Mesendoderm (in vitro differentiated cells): ENCODE measurements around the gene CD27.
A peak's percentile ranks its signal among the peaks of the same experiment; 100 is the strongest.

ENCODE experiments used
- DNase-seq: peaks from one replicate; pipeline ENCODE4 v3.0.0; 2013
- H2AK5ac ChIP-seq: 2 replicates; pipeline ENCODE4 v1.6.1; 2013; ENCODE audit warnings: low read length, inconsistent platforms
- H2BK120ac ChIP-seq: 2 replicates; pipeline ENCODE4 v1.6.1; 2013; ENCODE audit warnings: low read depth, mild to moderate bottlenecking, low read length, moderate library complexity, mixed read lengths
- H2BK15ac ChIP-seq: replicated peaks from 2 replicates; pipeline ENCODE4 v1.6.1; 2013; ENCODE audit warnings: low read depth, mild to moderate bottlenecking, moderate library complexity
- H2BK5ac ChIP-seq: 2 replicates; pipeline ENCODE4 v1.6.1; 2013; ENCODE audit warnings: low read length, inconsistent platforms
- H3K18ac ChIP-seq: 2 replicates; pipeline ENCODE4 v1.6.1; 2013; ENCODE audit warnings: mild to moderate bottlenecking, low read length, mixed read lengths
- H3K23ac ChIP-seq: one replicate; pipeline ENCODE4 v1.6.1; 2013; ENCODE audit warnings: low read length
- H3K27ac ChIP-seq: 2 replicates; pipeline ENCODE4 v1.5.1; 2013; ENCODE audit warnings: low read depth, mild to moderate bottlenecking, inconsistent platforms, low read length, moderate library complexity
- H3K27me3 ChIP-seq: 2 replicates; pipeline ENCODE4 v1.6.1; 2013; ENCODE audit warnings: low read length, control low read depth, mild to moderate bottlenecking, inconsistent platforms; ENCODE audit not compliant: insufficient read depth, poor library complexity
- H3K36me3 ChIP-seq: 2 replicates; pipeline ENCODE4 v1.6.1; 2013; ENCODE audit warnings: low read length, inconsistent platforms; ENCODE audit not compliant: control insufficient read depth, insufficient read depth
- H3K4ac ChIP-seq: one replicate; pipeline ENCODE4 v1.6.1; 2013; ENCODE audit warnings: low read depth, mild to moderate bottlenecking, low read length, moderate library complexity
- H3K4me1 ChIP-seq: 2 replicates; pipeline ENCODE4 v1.6.1; 2013; ENCODE audit warnings: low read depth, low read length, inconsistent platforms; ENCODE audit not compliant: control insufficient read depth
- H3K4me2 ChIP-seq: 2 replicates; pipeline ENCODE4 v1.6.1; 2013; ENCODE audit warnings: low read length
- H3K4me3 ChIP-seq: 2 replicates; pipeline ENCODE4 v1.5.1; 2013; ENCODE audit warnings: mild to moderate bottlenecking, low read length
- H3K56ac ChIP-seq: one replicate; pipeline ENCODE4 v1.6.1; 2013; ENCODE audit warnings: low read length
- H3K79me1 ChIP-seq: 2 replicates; pipeline ENCODE4 v1.6.1; 2013; ENCODE audit warnings: low read length, inconsistent platforms
- H3K79me2 ChIP-seq: 2 replicates; pipeline ENCODE4 v1.6.1; 2013; ENCODE audit warnings: mild to moderate bottlenecking, low read length; ENCODE audit not compliant: control insufficient read depth, insufficient read depth
- H3K9ac ChIP-seq: 2 replicates; pipeline ENCODE4 v1.6.1; 2013; ENCODE audit warnings: low read length, inconsistent platforms
- H4K5ac ChIP-seq: one replicate; pipeline ENCODE4 v1.6.1; 2013; ENCODE audit warnings: low read length
- H4K8ac ChIP-seq: one replicate; pipeline ENCODE4 v1.6.1; 2013; ENCODE audit warnings: low read depth, mild to moderate bottlenecking, control low read depth, low read length, moderate library complexity
- WGBS: extraction: QIAGEN DNeasy Blood & Tissue Kit; methylation state at CpG from one replicate; pipeline ENCODE4 v1.1.7; 2013; ENCODE audit warnings: low lambda C conversion rate, missing lambda C conversion rate; ENCODE audit not compliant: insufficient coverage; ENCODE audit errors: extremely low coverage; 5-methylcytosine and 5-hydroxymethylcytosine counted together

Gene CD27

GRCh38 chr12:6500466-6500865, 55.7 kb downstream of the CD27 start:
- no peaks in the 10 kb centered on the region for H3K27me3 ChIP-seq
- no peak overlapping the region for H2AK5ac ChIP-seq
- no peak for DNase-seq
- H3K9ac ChIP-seq: no peak overlapping the region
- no peak overlapping the region for H3K23ac ChIP-seq
- H3K4me3 ChIP-seq: no peak overlapping the region
- no peak overlapping the region for H3K27ac ChIP-seq
- H3K4me1 ChIP-seq: no peaks in the 10 kb centered on the region
- no peak overlapping the region for H3K56ac ChIP-seq
- peak overlapping the region; percentile 5 for H4K8ac ChIP-seq
- peaks cover 17% of the 10 kb centered on the region for H3K79me1 ChIP-seq
- no peak overlapping the region for H3K18ac ChIP-seq
- no peak overlapping the region for H2BK120ac ChIP-seq
- peaks cover 12% of the 10 kb centered on the region for H3K36me3 ChIP-seq
- no peak overlapping the region for H4K5ac ChIP-seq
- no peak overlapping the region for H3K4me2 ChIP-seq
- H2BK15ac ChIP-seq: no peak overlapping the region
- H3K4ac ChIP-seq: no peak overlapping the region
- H2BK5ac ChIP-seq: no peak overlapping the region
- WGBS: no CpG with 5 or more reads among the region's 2 CpGs
- H3K79me2 ChIP-seq: peaks cover 17% of the 10 kb centered on the region
